ENCODE measurements around the gene ETV3. TPM values are rescaled to one million over a fixed set of nuclear protein-coding genes. Genes with fewer than 3 reads are reported as not detected.
A peak's percentile ranks its signal among the peaks of the same experiment; 100 is the strongest.

Gene ETV3
- total and polyA plus RNA-seq, 2 of the 8 experiments (the other 6 are each of a cell fraction or from before 2014, with no cell fraction given) = 6.0 to 23.8 TPM

GRCh38 chr1:157170677-157171515, 32.7 kb upstream of the ETV3 start:
- peak in 1 of 2 experiments; percentile 91 for DNase-seq (ENCODE audit: low read depth in 1 of 2, low spot score in 2 of 2)
- Histone ChIP-seq H4K5ac (ENCODE audit: insufficient read length, low read depth, low read length) (no peak overlapping the region), H3K4me1 (replicated peaks in 1 of 4; ENCODE audit: control insufficient read depth in 3 of 4, insufficient read depth in 4 of 4, low read length in 3 of 4) (no peaks in the 10 kb centered on the region), H3K4me3 (ENCODE audit: extremely low read depth in 1 of 4, insufficient read depth in 2 of 4, low read depth in 3 of 4, low read length in 4 of 4) (no peak overlapping the region), H3K27me3 (replicated peaks in 1 of 4; ENCODE audit: control insufficient read depth in 3 of 4, extremely low read depth in 1 of 4, insufficient read depth in 3 of 4, low read length in 3 of 4) (no peaks in the 10 kb centered on the region), H2BK12ac (ENCODE audit: low read depth, low read length) (peak overlapping the region; percentile 30), H2AK5ac (ENCODE audit: low read depth, low read length) (no peak overlapping the region), H4K91ac (replicated peaks; ENCODE audit: insufficient read length, low read length) (no peak overlapping the region), H3K36me3 (ENCODE audit: control insufficient read depth in 2 of 4, insufficient read depth in 4 of 4, low read length in 3 of 4) (no peaks in the 10 kb centered on the region), H2BK5ac (ENCODE audit: low read depth, low read length) (peak overlapping the region; percentile 19; the same call in 1 of the 2 replicates), H3K4ac (replicated peaks; ENCODE audit: insufficient read length, low read depth, low read length) (no peak overlapping the region), H2BK20ac (ENCODE audit: low read length) (no peak overlapping the region), H2BK15ac (ENCODE audit: low read length) (0 out of 2 replicates have a peak overlapping the region, but pooled peaks have one; percentile 33), H3K23me2 (ENCODE audit: low read depth, low read length) (no peaks in the 10 kb centered on the region), H3K4me2 (ENCODE audit: insufficient read depth in 1 of 2, low read depth in 2 of 2, low read length in 2 of 2) (no peak overlapping the region), H3K27ac (ENCODE audit: low read depth, low read length) (no peak overlapping the region), H4K20me1 (replicated peaks in 1 of 2; ENCODE audit: control insufficient read depth in 1 of 2, insufficient read depth in 2 of 2, low read length in 2 of 2) (no peaks in the 10 kb centered on the region), H3K79me1 (ENCODE audit: low read depth, low read length) (no peaks in the 10 kb centered on the region), H3K56ac (replicated peaks; ENCODE audit: insufficient read length, low read depth, low read length) (no peak overlapping the region), H2BK120ac (replicated peaks; ENCODE audit: low read depth, low read length) (no peak overlapping the region), H3K9me3 (ENCODE audit: insufficient read depth in 2 of 2, low read depth in 1 of 2, low read length in 1 of 2) (no peaks in the 10 kb centered on the region), H4K8ac (ENCODE audit: extremely low read depth, insufficient read depth, low read length) (no peak overlapping the region), H3K18ac (ENCODE audit: extremely low read depth, low read length) (no peak overlapping the region), H3K9ac (replicated peaks in 1 of 4; ENCODE audit: extremely low read depth in 1 of 4, low read depth in 3 of 4, low read length in 3 of 4) (no peak overlapping the region), H3K23ac (ENCODE audit: insufficient read length) (no peak overlapping the region), H2AFZ (ENCODE audit: low read length) (peak overlapping the region; percentile 79), H3K14ac (ENCODE audit: insufficient read length) (no peak overlapping the region), H3K79me2 (ENCODE audit: control insufficient read depth in 1 of 2, insufficient read depth in 2 of 2, low read length in 2 of 2) (no peaks in the 10 kb centered on the region)
- WGBS, 2 experiments (ENCODE audit: extremely low coverage in 1 of 2, insufficient coverage in 1 of 2, insufficient read length in 1 of 2, insufficient replicate concordance in 2 of 2, low coverage in 1 of 2, low lambda C conversion rate in 2 of 2, missing lambda C conversion rate in 1 of 2) = 77% methylated on average over 22 of the region's 22 CpGs; no CpG with 5 or more reads in 1 of the 2 experiments
- FAIRE-seq = no peak
- ChIA-PET POLR2A (ENCODE audit: partially characterized antibody) (no interaction called here), CTCF (ENCODE audit: partially characterized antibody) (interaction anchor here (0.8 to 4.1 kb wide), 11 partner anchors 12 to 315 kb away, joined by 3 to 25 read pairs (median 4); no protein-coding TSS in a partner anchor)
- no peak for TF ChIP-seq ATF3 (IDR thresholded peaks at IDR 0.05; ENCODE audit: insufficient read depth, low read depth, low read length)
- TF ChIP-seq USF2 (IDR thresholded peaks at IDR 0.05; ENCODE audit: low read length) = no peak
- no peak for TF ChIP-seq RXRA (IDR thresholded peaks at IDR 0.05; ENCODE audit: insufficient read depth, low read depth, low read length)
- TF ChIP-seq GABPA (IDR thresholded peaks at IDR 0.05; ENCODE audit: borderline replicate concordance, insufficient read depth, low read length) = no peak
- no peak for TF ChIP-seq TCF12 (IDR thresholded peaks at IDR 0.05; ENCODE audit: low read depth, low read length)
- TF ChIP-seq HDAC2 (IDR thresholded peaks at IDR 0.05; ENCODE audit: borderline replicate concordance in 1 of 2, low read depth in 2 of 2, low read length in 2 of 2) = peak in 1 of 2 experiments; percentile 50; a peak in 1 of 4 replicates
- no peak for TF ChIP-seq NANOG (IDR thresholded peaks at IDR 0.05; ENCODE audit: insufficient read depth, low read depth, low read length, poor library complexity, severe bottlenecking)

Data from H1 (cell line).